Mucosa of gallbladder (tissue), 1 donor: ENCODE measurements around the gene HBD. TPM values are rescaled to one million over a fixed set of nuclear protein-coding genes. Genes with fewer than 3 reads are reported as not detected.

ENCODE experiments used
- DNase-seq: peaks from one replicate; pipeline ENCODE4 v3.0.0-alpha.2; 2020; ENCODE audit warnings: low spot score
- total RNA-seq: library from RNA; stranded (reverse); gene quantifications from one replicate; pipeline ENCODE4 v1.2.1, GENCODE V29; 2021
- donor health status: DM: no; HTN: no; CAD: no.

The HBD gene
- total RNA-seq, 1 donor from 2014 or later: 0.72 TPM

DNA sequence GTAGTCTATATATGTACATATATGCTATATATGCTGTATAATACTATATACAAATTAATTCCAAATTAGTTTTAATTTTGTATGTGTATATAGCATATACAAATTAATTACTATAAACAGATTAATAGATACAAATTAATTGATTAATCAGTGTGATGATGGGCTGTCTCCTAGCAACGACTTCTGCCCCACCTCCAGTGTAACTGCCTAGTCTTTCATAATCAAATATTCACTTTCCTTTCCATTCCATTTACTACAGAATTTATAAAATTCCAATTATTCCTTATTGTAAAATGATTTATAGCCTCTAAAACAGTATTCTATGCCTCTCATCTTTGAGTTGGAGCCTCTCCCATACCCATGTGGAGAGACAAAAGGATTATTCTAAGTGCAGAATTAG is 976 bp downstream of the HBD start:
- no peak for DNase-seq

DNA sequence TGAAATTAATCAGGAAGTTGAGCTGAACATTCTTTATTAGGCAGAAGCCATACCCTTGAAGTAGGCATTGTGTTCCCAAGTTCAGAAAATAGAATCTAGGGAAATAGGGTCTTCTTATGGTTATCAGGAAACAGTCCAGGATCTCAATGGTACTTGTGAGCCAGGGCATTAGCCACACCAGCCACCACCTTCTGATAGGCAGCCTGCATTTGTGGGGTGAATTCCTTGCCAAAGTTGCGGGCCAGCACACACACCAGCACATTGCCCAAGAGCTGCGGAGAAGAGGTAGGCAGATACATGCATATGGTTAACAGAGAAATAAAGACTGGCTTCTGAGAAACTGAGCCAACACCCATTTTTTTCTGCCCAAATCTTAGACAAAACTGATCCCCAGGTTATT is 1.5 kb downstream of the HBD start:
- DNase-seq: no peak

DNA sequence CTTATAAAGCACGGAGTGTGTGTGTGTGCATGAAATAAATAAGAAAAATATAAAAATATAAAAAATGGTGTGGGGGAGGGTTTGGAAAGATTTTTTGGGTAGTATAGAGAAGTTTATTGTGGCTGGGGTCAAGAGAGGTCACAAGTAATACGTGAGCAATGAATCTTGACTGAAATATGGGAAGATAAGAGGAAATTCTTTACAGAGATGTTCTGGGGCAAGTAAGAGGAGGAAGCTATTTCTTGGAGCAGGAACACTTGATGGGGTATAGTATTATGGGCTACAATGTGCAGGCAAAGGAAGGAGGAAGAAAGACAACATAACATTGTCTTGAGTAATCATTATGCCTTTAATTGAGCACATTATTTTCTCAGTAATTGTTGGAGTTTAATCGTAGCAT is 2.1 kb downstream of the HBD start:
- no peak for DNase-seq

DNA sequence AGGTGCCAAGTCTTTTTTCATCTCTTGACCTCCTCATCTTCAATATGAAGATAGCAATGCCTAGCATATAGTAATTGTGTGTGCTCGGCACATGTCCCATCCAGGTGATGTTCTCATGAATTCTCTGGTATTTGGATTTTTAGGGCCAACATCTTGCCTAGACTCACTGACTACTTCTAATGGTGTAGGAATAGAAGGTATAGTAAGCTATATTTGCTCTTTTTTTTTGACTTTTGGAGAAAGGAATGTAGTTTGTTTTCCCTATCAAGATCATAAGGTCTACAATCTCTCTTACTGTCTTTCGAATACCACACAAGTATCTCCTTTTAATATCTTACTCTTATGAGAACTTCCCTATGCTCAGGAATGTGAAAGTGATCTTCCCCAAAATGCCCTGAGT is 3.2 kb downstream of the HBD start:
- DNase-seq: no peak

DNA sequence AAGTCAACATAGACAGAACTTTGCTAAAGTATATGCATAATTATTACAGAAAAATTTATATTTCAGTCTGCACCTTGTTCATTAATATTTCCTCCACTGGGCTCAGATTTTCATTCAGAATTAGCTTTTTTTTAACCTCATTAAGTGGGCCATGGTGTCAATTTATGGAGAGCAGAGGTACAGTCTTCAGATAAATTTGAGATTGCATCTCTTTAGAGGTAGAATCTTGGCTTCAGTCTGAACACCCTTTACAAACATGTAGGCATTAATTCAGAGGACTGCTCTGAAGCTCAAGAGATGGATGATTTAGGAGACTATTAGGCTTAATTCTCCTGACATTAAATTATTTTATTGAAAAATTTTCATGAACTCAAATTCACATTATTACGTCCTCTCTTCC is 4.0 kb downstream of the HBD start:
- no peak for DNase-seq

DNA sequence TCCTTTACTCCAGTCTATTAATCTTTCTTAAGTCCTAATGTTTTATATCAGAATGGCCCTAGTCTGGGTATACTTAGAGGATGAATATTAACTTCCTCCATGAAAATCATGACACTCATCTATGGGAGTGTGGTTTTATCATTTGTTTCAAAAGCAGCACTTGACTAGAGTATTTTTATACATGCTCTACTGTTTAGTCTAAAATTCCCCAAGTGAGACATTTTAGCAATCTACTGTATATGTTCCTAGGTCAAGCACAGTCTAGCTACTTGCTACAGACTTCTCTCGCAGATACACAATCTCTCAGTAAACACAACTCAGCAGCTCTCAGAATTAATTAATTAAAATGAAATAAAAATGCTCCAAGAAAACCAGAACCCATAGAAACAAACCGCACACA is 4.5 kb downstream of the HBD start:
- no peak for DNase-seq

DNA sequence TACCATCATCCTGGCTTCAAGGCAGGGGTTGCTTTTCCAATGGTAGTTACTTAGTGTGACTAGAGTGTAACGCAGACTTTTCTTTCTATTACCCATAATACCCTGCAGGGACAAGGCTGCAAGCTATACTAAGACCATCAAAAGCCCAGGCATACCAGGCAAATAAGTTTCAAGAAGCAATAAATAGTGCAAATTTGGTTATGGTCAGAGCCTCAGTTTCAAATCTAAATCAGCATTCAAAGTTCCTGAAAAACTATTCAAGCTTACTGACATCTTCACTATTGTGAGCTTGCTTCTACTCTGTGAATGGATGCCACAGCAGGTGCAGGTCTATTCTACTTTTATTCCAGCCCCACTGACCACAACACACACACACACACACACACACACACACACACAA is 4.9 kb downstream of the HBD start:
- DNase-seq: no peak

DNA sequence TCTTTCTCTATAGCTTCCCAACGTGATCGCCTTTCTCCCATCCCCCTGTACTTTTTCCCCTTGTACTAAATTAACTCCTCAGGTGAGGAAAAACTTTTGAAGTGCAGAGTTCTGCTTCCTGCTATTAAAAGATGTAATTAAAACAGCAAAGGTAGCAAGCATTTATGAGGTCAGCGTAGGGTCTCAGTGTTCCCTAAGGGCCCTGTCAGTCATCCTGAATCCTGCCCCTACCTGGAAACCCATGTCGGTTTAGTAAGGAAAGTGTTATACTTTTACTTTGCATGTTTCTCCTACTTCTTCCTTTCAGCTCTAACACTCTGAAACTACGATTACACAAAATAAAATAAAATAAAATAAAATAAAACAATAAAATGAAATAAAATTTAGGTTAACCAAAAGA is 6.2 kb downstream of the HBD start:
- DNase-seq: no peak

DNA sequence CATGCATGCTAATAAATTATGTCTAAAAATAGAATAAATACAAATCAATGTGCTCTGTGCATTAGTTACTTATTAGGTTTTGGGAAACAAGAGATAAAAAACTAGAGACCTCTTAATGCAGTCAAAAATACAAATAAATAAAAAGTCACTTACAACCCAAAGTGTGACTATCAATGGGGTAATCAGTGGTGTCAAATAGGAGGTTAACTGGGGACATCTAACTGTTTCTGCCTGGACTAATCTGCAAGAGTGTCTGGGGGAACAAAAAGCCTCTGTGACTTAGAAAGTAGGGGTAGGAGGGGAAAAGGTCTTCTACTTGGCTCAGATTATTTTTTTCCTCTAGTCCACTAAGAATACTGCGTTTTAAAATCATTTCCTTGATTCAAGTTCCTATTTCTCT is 6.6 kb downstream of the HBD start:
- no peak for DNase-seq

DNA sequence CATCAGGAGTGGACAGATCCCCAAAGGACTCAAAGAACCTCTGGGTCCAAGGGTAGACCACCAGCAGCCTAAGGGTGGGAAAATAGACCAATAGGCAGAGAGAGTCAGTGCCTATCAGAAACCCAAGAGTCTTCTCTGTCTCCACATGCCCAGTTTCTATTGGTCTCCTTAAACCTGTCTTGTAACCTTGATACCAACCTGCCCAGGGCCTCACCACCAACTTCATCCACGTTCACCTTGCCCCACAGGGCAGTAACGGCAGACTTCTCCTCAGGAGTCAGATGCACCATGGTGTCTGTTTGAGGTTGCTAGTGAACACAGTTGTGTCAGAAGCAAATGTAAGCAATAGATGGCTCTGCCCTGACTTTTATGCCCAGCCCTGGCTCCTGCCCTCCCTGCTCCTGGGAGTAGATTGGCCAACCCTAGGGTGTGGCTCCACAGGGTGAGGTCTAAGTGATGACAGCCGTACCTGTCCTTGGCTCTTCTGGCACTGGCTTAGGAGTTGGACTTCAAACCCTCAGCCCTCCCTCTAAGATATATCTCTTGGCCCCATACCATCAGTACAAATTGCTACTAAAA is 7.5 kb downstream of the HBD start, which contains the start of gene HBB:
TSS of gene HBB (minus strand) at position 340 of the 579 bp plus-strand sequence. CDS start at position 290, 50 bp downstream.
- no peak for DNase-seq

DNA sequence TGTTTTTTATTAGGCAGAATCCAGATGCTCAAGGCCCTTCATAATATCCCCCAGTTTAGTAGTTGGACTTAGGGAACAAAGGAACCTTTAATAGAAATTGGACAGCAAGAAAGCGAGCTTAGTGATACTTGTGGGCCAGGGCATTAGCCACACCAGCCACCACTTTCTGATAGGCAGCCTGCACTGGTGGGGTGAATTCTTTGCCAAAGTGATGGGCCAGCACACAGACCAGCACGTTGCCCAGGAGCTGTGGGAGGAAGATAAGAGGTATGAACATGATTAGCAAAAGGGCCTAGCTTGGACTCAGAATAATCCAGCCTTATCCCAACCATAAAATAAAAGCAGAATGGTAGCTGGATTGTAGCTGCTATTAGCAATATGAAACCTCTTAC is 8.8 kb downstream of the HBD start:
- DNase-seq: no peak

DNA sequence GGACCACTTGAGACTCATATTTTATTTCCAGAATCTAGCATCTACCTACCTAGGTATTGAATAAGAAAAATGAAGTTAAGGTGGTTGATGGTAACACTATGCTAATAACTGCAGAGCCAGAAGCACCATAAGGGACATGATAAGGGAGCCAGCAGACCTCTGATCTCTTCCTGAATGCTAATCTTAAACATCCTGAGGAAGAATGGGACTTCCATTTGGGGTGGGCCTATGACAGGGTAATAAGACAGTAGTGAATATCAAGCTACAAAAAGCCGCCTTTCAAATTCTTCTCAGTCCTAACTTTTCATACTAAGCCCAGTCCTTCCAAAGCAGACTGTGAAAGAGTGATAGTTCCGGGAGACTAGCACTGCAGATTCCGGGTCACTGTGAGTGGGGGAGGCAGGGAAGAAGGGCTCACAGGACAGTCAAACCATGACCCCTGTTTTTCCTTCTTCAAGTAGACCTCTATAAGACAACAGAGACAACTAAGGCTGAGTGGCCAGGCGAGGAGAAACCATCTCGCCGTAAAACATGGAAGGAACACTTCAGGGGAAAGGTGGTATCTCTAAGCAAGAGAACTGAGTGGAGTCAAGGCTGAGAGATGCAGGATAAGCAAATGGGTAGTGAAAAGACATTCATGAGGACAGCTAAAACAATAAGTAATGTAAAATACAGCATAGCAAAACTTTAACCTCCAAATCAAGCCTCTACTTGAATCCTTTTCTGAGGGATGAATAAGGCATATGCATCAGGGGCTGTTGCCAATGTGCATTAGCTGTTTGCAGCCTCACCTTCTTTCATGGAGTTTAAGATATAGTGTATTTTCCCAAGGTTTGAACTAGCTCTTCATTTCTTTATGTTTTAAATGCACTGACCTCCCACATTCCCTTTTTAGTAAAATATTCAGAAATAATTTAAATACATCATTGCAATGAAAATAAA is 9.5 kb downstream of the HBD start:
- DNase-seq: no peak

DNA sequence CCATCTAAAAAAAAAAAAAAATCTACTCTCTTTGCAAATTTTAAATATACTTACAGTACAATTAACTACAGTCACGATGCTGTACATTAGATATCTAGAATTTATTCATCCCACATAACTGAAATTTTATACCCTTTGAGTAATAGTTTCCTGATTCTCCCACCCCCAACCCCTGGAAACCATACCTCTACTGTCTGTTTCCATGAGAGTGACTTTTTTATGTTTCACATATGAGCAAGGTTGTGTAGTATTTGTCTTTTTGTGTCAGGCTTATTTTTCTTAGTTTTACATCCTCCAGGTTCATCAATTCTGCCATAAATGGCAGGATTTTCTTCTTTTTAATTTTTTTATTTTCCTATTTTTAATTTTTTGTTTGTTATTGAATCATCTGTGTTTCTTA is 10.6 kb downstream of the HBD start:
- no peak for DNase-seq

DNA sequence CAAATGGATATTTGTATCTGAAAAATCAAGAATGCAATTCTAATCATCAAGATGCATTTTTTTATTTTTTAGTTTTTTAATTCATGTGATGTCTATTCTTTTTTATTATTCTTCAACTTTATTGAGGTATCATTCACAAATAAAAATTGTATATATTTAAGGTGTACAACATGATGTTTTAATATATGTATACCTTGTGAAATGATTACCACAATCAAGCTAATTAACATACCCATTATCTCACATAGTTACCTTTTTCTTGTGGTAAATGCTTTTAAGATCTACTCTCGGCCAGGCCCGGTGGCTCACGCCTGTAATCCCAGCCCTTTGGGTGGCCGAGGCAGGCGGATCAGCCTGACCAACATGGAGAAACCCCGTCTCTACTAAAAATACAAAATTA is 11.1 kb downstream of the HBD start:
- no peak for DNase-seq

DNA sequence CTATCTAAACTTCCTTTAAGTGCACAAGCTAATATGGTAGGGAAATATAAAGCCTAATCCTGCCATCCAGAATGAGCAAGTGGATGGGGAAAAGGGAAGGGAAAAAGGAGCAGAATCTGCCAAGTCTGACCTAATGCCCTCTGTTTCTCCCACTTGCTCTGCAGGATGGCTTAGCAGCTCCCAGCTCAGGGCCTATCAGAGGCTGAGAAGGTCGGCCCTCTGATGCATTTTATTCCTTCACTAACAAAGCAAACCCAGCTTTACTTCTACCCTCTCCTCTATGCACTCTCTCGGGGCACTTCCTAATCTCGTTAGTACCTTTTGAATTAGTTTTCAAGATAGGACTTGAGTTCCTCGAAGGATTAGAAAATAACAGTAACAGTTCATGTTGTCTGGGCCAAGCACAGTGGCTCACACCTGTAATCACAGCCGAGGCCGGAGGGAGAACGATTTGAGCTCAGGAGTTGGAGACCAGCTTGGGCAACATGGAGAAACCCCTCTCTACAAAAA is 23.9 kb downstream of the HBD start:
- DNase-seq: no peak

DNA sequence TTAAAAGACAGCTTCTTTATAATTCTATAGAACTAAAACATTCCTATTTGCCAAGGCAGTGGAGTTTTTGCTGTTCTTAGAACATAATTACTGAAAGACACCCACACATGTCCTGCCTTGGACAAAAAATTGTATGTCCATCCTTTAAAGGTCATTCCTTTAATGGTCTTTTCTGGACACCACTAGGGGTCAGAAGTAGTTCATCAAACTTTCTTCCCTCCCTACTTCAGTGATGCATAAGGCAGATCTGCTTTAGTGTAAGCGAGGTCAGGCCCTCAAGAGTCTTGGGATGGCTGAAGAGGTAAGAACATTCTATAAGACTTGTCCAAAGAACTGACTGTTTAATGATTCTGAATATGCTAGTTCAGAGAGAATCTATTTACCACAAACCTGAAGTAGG is 29.5 kb downstream of the HBD start:
- no peak for DNase-seq

DNA sequence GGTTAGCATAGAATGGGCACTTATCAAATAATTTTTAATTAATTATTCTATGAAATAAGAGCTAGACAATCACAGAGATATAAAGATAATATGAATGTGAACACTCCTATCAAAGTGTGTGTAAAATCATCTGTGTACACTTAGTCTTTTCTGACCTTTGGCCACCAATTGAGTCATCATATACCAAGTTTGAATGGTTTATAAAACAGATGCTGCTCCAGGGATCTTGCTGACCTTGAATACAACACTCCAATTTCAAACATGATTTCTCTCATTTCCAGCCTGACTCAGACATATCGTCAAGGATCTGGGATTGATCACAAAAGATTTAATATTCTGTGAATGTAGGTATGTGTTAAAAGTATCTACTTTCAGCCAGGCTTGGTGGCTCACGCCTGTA is 30.9 kb downstream of the HBD start:
- no peak for DNase-seq

DNA sequence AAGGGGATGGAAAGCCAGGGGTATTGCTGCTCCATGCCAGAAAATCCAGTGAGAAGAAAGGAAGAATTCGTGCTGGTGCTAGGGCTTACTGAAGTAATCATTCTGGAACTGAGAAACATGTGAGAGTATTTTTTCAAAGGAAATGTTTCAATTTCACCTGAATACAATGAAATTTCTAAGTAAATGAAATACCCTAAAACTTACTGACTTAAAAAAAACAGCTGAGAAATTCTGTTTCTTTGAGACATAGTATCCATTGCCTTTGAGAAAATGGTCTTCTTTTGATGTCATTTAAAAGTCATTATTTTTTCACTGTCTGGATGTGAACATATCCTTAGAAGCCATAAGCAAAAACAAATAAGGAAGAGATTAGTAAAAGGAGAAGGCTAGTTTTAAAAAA is 33.7 kb downstream of the HBD start, which contains the start of gene OR51V1:
TSS of gene OR51V1 (minus strand) at position 101 of the 400 bp plus-strand sequence. CDS start at position 101, 0 bp downstream.
- no peak for DNase-seq

DNA sequence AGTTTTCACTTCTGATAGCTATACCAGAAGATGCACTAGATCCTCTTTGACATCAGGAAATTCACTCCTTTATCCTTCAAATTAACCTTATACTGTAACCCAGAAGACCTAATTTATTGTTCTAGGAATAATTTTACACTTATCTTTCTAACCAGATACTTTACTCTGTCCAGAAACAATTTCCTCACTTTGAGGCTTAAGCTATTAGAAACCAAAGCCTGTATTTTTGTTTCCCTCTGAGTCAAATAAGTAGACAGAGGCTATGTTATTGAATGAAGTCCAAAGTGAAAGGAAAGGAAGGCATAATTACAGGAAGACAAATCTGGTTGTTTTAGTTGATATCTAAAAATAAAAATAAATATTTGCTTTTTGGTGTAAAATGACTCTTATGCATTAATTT is 36.0 kb downstream of the HBD start:
- DNase-seq: no peak

DNA sequence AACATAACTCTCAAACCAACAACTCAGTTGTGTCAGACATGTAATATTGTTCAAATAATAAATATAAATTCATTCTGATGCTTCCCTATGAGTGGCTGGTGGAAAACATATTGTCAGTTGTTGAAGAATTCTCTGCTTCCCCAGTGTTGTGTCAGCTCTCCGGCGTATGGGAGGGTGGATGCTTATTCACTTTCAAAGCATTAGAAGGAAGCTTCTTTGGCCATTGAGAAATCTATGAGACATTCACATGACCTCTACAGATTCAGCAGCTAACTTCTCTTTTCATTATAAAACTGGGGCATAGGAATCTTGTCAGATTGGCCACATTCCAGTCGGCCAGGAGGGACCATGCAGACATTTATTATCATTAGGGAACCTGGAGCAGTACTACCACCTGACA is 36.7 kb downstream of the HBD start:
- DNase-seq: no peak

DNA sequence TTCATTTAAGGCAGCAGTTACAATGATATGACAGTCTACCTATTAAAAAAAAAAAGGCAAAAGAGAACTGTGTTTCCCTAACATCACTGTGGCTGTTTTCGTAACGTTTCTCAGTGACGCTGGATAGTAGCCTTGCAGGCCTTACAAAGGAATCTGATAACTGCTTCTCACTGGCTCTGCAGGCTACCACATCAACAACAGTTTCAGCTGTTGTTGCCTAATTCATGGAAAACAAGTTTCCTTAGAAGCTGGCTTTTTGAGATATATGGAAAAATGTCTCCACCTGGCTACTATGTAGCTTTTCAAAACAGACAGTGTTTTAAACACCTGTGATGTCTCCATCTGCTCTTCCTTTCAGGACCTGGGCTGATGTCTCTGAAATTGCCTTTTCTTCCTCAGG is 37.6 kb downstream of the HBD start:
- DNase-seq: no peak

DNA sequence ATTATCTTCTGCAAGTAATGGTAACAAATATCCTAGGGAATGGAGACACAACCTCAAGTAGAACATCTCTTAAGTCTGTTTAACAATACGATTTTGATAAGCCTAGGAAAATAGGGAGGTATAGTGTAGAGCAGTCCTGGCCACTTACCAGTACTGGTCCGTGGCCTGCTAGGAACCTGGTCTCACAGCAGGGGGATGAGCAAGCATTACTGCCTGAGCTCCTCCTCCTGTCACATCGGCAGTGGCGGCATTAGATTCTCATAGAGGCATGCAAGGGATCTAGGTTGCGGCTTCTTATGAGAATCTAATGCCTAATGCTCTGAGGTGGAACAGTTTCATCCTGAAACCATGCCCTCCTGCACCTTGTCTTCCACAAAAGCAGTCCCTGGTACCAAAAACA is 38.2 kb downstream of the HBD start:
- DNase-seq: no peak

DNA sequence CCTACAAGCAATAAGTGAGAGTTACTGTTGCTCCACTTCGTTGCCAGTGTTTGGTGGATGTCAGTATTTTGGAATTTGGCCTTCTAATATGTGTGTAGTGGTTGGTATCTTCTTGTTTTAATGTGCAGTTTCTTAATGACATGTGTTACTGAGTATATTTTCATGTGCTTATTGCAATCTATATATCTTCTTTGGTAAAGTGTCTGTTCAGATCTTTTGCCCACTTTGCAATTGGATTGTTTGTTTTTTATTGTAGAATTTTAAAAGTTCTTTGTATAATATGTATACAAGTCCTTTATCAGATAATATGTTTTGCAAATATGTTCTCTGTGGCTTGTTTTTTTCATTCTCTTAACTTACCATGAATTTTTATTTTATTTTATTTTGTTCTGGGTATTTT is 41.5 kb downstream of the HBD start:
- DNase-seq: no peak
